GM18499 (cell line): ENCODE measurements around the gene IQCE.
"Not testable (repeated sequence)": the region's sequence is repeated elsewhere in the genome, so short reads cannot be mapped to it uniquely, and the experiment has no call there.

Experiments used
- ATAC-seq: cut with Tn5 transposase; IDR thresholded peaks from one replicate; pipeline ENCODE4 v1.9.1; 2021; ENCODE audit warnings: moderate number of reproducible peaks; ENCODE audit not compliant: insufficient read depth, unreplicated experiment

The IQCE gene

DNA sequence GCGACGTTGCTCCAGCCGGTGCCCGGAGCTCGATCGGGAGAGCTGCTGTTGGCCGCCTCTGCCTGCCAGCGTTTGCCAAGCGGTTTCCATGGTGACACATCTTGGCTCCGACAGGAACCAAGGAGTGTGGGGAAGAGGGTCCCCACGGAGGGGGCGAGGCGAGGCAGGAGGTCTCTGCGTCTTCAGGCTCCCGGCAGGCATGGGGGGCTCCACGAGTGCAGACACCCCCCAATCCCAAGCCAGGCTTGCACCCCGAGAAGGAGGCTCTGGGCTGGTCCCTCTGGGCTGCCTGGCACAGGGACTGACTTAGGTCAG lies 27.0 kb upstream of the IQCE start:
- not testable (repeated sequence) for ATAC-seq

DNA sequence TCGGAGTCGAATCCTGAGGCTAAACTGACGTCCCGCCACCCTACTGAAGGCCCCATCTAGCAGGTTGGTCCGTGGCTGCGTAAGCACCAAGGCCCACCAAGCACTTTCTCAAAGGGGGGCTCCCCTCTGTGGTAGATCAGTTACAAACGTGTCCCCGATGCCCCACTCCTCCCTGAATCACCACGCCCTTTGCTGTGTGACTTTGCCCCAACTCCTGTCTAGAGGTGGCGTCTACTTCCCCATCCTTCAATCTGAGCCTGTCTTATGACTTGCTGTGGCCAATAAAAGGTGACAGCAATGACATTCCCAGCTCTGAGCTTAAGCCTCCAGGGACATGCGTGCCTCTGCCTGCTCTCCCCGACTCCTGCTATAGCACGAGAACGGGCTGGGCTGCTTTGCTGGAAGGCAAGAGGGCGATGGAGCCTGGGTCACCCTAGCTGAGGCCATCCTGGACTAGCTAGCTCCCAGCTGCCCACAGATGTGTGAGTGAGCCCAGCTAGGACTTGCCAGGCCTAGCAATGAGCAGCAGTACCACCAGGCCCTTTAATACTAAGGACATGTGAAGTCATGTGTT lies 26.5 kb upstream of the IQCE start:
- not testable (repeated sequence) for ATAC-seq

DNA sequence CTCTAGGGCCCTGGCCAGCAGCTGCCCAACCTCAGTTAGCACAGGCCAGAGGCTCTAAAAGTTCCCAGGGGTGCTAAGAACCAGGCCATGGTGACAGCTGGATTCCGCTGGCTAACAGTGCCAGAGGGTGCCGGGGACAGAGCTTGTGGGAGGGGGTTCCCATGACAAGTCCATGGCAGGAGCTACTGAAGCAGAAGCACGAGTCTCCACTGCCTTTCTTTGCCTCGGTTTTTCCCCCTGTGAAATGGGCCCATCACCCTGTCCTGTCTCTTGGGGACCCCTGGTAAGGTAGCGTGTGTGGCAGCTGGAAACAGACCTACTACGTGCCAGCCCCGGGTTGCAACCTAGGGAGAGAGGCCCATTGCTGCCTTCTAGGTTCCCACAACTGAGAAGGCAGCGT lies 26.0 kb upstream of the IQCE start:
- ATAC-seq, result not testable (repeated sequence)

DNA sequence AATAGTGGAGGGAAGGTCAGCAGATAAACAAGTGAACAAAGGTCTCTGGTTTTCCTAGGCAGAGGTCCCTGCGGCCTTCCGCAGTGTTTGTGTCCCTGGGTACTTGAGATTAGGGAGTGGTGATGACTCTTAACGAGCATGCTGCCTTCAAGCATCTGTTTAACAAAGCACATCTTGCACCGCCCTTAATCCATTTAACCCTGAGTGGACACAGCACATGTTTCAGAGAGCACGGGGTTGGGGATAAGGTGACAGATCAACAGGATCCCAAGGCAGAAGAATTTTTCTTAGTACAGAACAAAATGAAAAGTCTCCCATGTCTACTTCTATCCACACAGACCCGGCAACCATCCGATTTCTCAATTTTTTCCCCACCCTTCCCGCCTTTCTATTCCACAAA lies 25.2 kb upstream of the IQCE start:
- not testable (repeated sequence) for ATAC-seq

DNA sequence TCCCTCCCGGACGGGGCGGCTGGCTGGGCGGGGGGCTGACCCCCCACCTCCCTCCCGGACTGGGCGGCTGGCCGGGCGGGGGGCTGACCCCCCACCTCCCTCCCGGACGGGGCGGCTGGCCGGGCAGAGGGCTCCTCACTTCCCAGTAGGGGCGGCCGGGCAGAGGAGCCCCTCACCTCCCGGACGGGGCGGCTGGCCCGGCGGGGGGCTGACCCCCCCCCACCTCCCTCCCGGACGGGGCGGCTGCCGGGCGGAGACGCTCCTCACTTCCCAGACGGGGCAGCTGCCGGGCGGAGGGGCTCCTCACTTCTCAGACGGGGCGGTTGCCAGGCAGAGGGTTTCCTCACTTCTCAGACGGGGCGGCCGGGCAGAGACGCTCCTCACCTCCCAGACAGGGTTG lies 24.6 kb upstream of the IQCE start:
- not testable (repeated sequence) for ATAC-seq

DNA sequence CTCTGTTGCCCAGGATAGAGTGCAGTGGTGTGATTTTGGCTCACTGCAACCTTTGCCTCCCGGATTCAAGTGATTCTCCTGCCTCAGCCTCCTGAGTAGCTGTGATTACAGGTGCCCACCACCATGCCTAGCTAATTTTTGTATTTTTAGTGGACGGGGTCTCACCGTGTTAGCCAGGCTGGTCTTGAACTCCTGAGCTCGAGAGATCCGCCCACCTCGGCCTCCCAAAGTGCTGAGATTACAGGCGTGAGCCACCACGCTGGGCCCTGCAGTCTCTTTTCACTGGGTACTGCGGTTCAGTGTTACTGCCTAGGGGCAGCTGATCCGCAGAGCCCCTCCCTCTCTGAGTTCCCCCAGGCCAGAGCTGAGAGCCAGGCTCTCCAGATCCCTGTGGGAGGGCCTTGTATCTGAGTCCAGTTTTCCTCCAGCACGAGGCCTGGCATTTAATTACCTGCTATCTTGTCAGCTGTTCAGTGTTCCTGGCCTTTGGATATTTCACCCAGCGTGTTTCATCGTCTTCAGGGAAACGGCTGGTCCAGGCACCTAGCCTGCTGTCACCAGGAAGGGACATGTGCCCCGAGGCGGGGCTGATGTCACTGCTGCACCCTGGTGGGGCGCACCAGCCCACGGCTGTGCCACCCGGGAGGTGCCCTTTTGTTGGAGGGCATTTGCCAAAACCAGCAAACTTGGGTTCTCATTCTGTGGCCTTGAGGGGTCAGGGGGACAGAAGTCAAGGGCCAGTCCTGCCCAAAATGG lies 22.7 kb upstream of the IQCE start:
- ATAC-seq, result not testable (repeated sequence)

DNA sequence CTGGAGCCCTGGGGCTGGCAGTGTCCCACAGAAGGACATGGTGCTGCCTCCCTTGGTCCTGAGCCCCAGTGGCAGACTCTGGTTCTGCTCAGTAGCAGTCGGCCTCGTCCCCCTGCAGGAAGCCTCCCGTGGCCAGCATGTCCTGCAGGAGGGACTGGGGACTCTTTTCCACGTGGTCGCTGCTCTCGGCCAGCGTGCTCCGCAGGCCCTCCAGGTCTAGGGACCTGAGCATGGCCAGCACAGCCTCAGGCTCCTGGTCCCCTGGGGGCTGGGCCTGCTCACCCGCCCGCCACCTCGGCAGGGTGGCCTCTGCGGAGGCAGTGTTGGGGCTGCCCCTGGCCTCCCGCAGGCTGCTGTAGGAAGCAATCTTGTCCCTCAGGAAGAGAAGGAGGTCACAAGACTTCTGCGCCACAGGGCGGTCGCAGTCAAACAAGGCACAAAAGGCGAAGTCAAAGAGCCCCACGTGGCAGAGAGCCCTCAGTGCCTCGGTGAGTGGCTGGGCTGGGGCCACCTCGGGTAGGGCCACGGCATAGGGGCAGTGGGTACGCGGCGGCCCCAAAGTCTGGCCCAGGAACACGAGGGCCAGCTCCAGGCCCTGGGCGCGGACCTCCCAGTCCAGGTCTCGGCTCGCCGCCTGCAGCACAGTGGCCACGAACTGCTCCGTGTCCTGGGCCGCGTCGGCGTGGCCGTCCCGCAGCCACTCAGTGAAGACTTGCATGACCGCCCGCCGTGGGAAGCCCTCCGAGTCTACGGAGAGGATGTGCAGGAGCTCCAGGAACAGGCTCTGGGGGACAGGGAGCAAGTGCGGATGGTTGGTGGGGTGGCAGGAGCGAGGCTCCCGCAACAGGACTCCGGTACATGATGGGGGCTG lies 20.6 kb upstream of the IQCE start:
- ATAC-seq, result no peak

DNA sequence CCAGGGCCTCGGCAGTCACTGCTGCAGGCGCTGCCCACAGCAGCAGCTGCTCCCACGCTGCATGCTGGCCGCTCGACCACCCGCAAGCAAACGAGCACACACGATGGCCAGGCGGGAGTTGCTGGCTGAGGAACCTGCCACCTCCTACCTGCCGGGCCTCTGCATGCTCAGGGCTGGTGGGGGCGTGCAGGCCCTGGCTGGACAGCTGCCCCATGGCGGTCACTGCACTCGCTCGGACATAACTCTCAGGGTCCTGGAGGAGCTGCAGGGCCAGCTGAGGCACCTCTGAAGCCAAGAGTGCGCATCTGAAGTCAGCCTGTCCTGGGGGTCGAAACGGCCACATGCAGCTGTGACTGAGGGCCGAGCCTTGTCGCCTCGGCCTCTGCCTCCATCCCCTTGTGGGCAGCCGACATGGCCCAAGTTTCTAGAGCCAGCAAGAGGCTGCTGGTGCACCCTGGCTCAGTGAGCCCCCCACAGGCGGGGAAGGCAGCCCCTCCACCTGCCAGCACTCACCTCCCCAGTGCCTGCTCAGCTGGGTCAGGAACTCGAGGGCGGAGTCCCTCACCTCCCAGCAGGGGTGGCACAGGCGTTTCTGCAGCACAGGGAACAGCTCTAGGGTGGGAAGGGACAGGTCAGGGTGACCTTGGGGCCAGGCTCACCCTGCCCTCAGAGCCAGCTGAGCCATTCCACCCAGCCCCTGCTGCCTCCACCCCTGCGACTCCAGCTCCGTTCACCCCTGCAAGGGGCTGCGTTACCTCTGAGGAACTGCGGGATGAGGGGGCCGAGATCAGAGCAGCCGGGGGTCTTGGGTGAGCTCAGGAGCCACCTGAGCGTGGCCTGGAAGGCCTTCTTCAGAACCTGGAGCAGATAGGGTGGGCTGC lies 19.5 kb upstream of the IQCE start:
- no peak for ATAC-seq

DNA sequence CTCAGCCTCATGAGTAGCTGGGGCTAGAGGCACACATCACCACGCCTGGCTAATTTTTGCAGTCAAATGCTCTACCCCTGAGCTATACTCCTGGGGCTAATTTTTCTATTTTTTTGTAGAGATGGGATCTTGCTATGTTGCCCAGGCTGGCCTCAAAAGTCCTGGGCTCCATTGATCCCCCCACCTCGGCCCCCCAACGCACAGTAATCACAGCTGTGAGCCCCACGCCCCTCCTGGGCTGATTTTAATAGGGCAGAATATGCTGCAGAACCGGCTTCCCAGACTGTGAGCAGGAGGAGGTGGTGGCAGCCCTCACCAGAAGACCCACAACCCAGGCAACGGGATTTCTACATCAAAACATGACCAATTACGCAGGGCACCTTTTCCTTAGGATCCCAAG lies 18.6 kb upstream of the IQCE start:
- no peak for ATAC-seq

DNA sequence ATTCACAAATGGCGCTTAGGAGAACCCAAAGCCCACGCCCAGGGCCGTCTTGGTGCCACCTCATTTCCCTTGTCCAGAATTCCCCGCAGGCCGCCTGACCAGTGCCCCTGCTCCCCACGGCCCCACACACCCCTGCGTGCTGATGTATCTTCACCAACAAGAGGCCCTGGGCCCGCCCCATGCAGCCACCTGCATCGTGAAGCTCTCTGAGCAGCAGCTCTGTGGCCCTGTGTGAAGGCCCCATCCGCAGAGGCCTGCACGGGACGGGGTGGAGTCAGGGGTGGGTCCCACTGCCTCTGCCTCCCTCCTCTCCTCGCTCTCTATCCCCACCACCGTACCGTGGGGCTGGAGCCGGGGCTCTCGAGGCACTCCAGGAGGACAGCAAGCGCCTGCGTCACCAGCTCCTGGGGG lies 18.1 kb upstream of the IQCE start:
- no peak for ATAC-seq

DNA sequence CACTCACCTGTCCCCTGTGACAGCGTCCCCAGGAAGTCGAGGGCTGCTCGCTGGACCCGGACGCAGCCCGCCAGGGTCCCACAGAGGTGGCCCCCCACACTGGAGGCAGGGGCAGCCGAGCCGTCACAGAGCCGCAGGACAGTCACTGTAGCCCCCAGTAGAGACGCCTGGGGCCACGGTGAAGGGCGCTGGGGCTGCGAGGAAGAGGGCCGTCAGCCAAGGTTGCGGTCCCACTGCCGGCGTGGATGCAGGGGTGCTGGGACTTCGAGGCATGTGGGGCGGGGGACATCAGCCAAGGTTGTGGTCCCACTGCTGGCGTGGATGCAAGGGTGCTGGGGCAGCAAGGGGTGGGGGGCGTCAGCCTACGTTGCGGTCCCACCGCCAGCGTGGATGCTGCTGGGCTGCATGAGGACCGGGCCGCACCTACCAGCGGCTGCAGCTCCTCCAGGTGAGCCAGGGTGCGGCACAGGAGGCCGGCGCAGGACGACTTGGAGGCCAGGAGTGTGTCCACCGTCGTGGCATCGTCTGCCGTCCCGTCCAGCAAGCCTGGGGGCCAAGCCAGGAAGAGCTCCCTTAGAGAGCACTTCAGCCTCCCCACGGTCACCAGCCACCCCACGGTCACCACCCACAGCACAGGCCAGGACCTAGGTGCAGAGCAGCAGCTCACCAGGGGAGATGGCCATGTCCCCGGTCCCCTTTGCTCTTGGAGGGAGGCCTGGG lies 17.3 kb upstream of the IQCE start:
- no peak for ATAC-seq

DNA sequence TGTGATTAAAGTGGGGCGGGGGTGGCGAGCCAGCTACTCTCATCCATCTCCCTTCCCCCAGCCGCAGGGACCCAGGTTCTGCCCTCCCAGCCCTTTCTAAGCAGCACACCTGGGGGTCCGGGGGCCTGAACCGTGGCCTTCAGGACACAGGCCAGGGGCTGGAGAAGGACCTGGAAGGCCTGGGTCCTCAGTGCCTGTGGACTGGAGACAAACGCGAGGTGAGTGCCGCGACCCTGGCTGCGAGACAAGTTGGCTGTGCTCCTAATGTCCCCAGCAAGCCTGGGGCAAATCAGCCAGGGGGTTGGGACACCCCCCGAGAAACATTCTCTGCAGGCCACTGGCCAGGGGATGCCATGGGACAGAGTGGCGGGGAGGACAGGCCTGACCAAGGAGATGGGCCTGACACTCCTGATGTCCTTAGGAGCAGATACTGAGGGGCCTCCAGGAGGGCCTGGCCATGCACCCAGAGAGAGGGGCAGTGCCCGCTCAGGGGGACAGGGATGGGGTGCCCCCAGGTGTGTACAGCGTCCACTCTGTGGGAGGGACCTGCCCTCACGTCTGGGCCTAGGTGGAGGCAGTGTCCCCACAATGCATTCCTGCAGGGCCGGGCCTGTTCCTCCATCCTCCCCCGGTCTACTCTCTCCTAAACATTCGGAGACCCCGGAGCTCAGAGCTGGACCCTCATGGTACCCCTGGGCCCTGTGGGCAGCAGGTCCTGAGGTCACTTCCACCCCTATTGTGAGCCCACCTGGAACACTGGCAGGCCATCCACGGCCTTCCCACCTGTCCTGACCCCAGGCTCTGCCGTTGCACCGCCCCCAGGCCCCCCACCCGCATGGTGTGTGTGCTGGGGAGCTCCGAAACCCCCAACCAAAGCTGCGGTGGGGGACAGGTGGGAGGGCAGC lies 16.5 kb upstream of the IQCE start:
- no peak for ATAC-seq

DNA sequence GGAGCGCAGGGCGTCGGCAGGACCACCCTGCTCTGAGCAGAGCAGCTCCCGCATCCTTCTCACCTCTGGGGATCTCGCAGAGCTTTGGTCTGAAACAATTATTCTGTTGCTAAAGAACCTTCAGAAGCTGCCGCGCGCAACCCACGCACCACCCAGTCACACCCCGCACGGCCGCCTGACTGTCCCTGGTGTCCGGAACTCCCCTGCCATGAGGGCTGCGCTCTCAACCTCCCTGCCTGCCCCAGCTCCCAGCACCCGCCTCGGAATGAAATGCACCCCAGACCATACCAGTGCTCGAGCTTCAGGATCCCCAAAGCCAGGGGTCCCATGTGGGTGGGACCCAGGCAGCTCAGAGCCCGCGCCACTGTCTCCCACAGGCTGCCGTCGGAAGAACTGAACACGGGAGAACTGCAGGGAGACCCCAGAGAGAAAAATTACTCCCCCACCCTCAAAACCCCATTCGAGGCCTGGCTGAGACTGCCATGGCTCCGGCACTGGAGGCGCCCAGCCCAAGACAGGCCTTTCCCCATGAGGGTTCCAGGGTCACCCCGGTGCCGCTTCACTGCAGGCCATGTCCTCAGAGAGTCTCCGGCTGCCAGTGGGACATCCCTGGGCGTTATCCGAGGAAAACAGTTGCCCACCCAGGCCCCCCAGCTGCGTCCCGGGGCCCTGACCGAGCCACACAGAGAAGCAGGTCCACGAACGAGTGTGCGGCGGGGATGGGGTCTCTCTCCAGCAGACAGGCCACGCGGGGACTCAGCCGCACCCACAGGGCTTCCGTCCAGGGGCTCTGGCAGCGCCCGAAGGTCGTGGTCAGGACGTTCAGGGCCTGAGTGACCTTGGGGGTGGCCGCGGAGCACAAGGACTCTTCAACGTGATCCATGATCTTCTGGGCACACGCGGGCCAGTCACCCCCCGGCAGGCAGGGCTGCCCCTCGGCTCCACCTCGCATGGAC lies 15.6 kb upstream of the IQCE start:
- no peak for ATAC-seq

DNA sequence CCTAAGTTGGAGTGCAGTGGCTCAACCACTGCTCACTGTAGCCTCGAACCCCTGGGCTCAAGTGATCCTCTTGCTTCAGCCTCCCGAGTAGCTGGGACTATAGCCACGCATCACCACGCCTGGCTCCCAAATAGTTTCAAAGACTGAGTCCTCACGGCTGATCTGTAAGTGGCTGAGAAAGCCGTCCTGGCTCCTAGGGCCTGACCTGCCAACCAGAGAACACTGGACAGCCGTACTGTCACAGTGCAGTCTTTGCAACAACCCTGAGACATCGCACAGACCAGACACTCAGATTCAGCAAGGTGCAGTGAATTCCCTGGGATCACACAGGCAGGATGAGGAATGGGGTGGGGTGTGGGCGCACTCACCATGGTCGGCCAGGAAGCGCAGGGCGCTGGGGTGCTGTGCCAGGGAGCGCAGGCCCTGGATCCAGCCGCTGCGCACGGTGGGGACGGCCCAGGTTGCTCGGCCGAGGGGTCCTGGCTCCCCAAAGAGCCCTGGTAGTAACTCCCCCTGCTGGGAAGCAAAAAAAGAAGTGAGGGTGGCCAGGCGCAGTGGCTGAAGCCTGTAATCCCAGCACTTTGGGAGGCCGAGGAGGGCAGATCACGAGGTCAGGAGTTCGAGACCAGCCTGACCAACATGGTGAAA lies 14.1 kb upstream of the IQCE start:
- no peak for ATAC-seq

DNA sequence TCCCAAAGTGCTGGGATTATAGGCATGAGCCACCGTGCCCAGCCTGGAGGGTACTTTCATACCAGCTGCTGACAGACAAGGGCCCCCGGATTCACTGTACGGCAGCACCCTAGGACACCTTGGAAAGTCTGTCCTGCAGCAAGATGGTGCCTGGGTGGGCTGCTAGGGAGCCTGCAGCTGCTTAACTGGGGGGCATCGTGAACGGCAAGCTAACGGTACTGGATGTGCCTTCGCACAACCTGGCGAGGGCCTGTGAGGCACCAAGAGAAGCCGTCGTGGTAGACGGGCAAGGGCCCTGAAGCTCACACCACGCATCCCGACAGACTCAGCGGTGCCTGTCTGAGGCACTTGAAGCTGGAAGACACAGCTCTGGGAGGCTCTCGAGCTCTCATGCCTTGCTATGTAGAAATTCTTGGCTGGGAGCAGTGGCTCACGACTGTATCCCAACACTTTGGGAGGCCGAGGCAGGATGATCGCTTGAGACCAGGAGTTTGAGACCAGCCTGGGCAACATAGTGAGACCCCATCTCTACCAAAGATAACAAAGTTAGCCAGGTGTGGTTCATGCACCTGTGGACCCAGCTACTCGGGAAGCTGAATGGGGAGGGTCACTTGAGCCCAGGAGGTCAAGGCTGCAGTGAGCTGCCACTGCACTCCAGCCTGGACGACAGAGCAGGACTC lies 12.9 kb upstream of the IQCE start:
- ATAC-seq, result no peak

DNA sequence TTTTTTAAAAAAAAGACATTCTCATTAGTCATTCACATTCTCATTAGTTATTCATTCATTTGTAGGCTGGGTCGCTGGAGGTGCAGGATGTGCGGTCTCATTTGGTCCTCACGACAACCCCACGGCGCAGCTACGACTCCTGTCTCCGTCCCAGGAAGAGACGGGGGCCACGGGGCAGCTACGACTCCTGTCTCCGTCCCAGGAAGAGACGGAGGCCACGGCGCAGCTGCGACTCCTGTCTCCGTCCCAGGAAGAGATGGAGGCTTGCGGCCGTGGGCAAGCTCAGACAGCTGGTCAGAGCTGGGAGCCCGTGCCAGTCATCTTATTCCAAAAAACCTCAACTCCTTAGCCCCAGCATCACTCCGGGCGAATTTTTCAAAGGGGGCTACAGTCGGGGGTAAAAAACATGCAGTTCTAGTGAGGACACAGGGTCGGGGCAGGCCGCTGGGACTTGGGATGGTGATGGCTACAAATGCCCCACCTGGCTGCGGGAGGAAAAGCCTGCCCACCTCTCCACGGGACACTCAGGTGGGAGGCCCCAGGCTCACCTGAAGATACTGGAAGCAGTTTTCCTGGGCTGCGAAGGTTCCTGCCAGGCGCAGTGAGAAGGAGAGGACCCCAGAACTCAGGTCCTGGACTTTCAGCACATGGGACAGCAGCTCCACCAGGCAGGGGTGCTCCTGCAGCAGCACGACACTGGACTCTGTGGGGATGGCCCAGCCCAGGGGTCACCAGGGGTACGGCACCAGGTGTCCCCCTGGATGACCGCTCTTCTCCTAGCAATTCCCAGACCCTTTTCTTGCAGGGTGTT lies 11.8 kb upstream of the IQCE start:
- no peak for ATAC-seq
